Spleen (tissue), 7 donors: ENCODE data around the gene RADIL.

Experiments used
- POLR2A ChIP-seq, 3 donors: fragments of 450-650 bp; IDR thresholded peaks; one replicate each; pipeline ENCODE4 v1.5.1; 2017; ENCODE audit warnings: antibody characterized with exemption in 3 of 3, mild to moderate bottlenecking in 1 of 3
- TF ChIP-seq, protein P1 (sequence below), 11 experiments: fragments of 200-600 bp in 7 of 11; fragments of 450-650 bp in 4 of 11; sonication (generic) in 4 of 11; IDR thresholded peaks in 8 of 11; conservative IDR thresholded peaks in 3 of 11; 1 replicate in 7 of 11; 2 replicates in 4 of 11; pipeline versions ENCODE4 v1.4.0 to v1.8.0; 2016 to 2021; ENCODE audit warnings: antibody characterized with exemption in 11 of 11, inconsistent platforms in 4 of 11, mild to moderate bottlenecking in 1 of 11
- donor health status: DM: no; HTN: no; CAD: no; lungs with moderate emphysema.
- donor health status: DM: no; HTN: no; CAD: no.
- donor health status: DM: no; HTN: no; CAD: no.

GRCh38 chr7:4841836-4842235 lies 41.7 kb downstream of the RADIL start:
- TF ChIP-seq, protein P1, sequence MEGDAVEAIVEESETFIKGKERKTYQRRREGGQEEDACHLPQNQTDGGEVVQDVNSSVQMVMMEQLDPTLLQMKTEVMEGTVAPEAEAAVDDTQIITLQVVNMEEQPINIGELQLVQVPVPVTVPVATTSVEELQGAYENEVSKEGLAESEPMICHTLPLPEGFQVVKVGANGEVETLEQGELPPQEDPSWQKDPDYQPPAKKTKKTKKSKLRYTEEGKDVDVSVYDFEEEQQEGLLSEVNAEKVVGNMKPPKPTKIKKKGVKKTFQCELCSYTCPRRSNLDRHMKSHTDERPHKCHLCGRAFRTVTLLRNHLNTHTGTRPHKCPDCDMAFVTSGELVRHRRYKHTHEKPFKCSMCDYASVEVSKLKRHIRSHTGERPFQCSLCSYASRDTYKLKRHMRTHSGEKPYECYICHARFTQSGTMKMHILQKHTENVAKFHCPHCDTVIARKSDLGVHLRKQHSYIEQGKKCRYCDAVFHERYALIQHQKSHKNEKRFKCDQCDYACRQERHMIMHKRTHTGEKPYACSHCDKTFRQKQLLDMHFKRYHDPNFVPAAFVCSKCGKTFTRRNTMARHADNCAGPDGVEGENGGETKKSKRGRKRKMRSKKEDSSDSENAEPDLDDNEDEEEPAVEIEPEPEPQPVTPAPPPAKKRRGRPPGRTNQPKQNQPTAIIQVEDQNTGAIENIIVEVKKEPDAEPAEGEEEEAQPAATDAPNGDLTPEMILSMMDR (IDR thresholded peaks at IDR 0.05 in 8 of 11, conservative IDR thresholded peaks at IDR 0.05 in 3 of 11) = no peak
- no peak for TF ChIP-seq POLR2A (IDR thresholded peaks at IDR 0.05)
